ENCODE measurements around the gene SEZ6.
A peak's percentile ranks its signal among the peaks of the same experiment; 100 is the strongest.

Gene SEZ6

DNA sequence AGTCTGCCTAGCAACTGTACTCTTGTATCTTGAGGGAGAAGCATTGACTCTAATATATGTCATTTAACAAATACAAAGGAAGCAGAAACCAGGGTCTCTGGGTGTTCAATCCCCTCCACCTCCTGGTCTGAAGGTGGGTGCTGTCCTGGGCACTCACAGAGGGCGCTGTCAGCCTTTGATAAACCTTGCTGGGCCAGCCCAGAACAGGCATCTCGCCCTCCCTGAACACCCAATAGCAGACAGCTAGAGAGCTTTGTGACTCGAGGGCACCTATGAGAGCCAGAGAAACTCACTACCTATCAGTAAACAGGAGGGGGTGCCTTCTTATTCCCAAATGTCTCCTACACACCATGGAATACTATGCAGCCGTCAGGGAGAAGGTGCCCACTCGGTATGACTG is 30.8 kb upstream of the SEZ6 start:
- no peak for DNase-seq

GRCh38 chr17:29034510-29034909 is 28.7 kb upstream of the SEZ6 start:
- DNase-seq, result no peak

- DNase-seq, result no peak
Observed at GRCh38 chr17:29032857-29033197, 27.0 kb upstream of the SEZ6 start.

- DNase-seq, result no peak
Observed at GRCh38 chr17:29032013-29032856, 26.4 kb upstream of the SEZ6 start.

DNA sequence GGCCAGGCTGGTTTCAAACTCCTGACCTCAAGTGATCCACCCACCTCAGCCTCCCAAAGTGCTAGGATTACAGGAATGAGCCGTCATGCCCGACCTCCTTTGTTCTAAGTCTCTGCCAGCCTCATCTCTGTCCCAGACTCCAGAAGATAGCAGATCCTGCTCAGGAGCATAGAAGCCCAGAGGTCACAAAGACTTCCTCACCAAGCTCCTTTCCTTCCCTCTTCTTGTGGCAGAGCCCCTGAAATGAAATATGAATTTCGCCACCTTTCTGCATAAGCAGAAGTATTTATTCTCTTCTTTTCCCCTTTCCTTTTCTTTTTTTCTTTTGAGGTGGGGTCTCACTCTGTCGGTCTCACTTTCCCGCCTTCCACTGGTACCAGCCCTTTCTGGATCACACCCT is 25.7 kb upstream of the SEZ6 start:
- no peak for DNase-seq

- DNase-seq, result no peak
Observed at GRCh38 chr17:29024316-29024952, 18.6 kb upstream of the SEZ6 start.

- DNase-seq, result peak; percentile 81
Observed at GRCh38 chr17:29022074-29022473, 16.2 kb upstream of the SEZ6 start.

GRCh38 chr17:29021226-29021625 is 15.4 kb upstream of the SEZ6 start:
- no peak for DNase-seq

DNA sequence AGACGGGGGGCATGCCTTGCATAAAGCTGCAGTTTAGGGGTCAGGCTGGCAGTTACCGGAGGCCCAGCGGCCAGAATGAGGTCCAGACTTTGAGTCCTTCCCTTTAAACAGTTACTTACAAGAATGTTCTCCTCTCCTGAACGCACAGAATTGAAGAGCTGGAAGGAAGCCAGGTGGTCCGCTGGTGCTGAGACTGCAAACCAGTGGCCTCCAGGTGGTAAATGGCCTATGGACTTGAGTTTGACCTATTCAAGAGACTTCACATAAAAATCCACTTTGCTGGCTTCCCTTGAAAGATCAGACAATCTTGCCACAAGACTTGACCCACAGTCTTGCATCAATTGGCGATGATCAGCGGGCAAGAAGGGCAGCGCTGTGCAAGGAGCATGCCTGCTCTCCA is 14.7 kb upstream of the SEZ6 start:
- no peak for DNase-seq

- no peak for DNase-seq
Observed at GRCh38 chr17:29019475-29020181, 13.8 kb upstream of the SEZ6 start.

DNA sequence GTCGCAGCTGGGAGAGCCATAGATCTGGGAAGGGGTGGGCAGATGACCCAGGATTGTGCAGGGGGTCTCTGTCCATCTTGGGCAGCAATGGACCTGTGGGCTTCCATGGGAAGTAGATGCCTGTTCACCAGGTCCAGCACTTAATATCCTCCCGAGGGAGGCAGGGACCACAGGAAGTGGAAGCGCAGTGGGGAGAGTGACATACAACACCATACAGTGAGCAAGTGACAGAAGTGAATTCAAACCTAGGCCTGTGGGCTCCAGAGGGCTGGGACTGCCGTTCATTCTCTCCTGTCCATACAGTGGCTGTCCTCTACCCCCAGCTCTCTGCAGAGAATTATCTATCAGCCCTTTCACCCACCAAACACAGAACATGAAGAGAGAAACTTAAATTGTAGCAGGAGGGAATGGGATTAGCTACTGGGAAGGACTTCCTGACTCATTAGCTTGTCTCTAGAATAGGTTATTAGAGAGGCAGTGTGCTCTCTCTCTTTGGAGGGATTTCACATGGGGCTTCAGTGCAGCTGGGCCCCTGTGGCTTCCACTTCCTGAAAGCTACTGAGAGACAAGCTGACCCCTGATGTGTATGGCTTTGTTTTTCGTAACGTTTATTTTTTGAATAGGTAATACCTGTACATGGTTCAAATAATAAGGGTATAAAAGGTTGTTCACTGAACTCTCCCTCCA is 13.1 kb upstream of the SEZ6 start:
- no peak for DNase-seq

- DNase-seq, result no peak
Observed at GRCh38 chr17:29016345-29017210, 10.7 kb upstream of the SEZ6 start.

DNA sequence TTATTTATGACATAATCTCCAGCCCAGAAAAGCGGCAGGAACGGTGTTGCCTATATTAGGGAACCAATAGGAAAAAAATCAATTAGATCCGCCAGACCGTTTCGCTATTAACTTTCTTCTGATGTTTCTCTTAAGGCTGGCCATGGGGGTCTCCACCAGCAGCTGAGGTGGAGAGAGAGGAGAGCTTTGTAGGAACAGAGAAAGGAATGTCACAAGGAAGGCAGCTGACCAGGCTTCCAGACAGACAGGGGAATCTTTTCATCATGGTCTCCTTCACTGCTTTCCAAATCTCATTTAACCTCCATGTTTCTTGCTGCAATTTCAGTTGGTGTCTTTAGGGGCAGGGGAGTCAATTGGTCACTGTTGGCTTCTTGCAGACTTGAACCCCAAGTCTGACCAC is 8.9 kb upstream of the SEZ6 start:
- DNase-seq, result no peak

- DNase-seq, result no peak
Observed at GRCh38 chr17:29012535-29012934, 6.7 kb upstream of the SEZ6 start.

GRCh38 chr17:29010586-29010985 is 4.8 kb upstream of the SEZ6 start:
- no peak for DNase-seq

- no peak for DNase-seq
Observed at GRCh38 chr17:29010129-29010528, 4.3 kb upstream of the SEZ6 start.

- no peak for DNase-seq
Observed at GRCh38 chr17:29008591-29008990, 2.8 kb upstream of the SEZ6 start.

DNA sequence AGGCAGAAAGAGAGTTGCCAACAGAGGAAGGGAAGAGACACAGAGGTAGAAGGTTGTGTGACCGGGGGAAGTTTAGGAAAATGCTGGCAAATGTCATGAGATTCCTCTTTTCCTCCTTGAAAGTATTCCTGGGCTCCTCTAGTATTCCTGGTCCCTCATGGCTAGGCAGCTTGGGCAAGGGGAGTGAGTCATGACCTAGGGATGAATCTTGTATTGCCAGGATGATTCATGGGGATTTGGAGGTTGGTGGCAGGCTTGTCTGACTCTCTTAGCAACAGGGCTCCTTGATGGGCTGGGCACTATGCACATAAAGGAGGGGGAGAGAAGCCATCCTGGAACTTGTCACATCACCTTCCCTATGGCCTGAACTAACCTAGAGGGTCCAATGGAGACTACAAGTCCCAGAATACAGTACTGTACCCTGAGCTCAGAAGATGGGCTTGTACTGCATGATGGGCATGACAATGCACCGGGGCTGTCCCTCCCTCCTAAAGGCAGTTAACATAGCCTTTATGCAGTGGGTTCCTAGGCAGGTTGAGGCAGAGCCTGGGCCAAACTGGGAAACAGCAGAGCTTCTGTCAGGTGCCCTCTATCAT is 2.1 kb upstream of the SEZ6 start:
- DNase-seq, result no peak

DNA sequence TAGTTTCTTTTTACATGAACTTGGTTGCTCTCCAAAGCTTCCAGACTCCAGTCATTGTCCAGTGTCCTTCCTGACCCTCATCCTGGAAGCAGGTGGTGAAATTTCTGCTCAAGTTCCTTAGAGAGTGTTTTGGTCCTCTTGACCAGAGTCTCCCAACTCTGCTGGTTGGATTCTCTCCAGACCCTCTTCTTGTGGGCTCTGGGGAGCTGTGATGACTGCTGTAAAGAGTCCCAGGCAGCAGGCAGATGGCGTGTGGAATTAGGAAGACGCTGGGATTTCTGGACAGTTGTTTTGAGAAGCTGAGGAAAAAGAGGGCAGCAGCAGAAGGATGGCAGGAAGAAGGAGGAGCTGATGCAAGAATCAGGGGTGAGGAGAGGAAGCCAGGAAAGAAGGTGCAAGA is 1.6 kb upstream of the SEZ6 start:
- DNase-seq, result peak; percentile 85

DNA sequence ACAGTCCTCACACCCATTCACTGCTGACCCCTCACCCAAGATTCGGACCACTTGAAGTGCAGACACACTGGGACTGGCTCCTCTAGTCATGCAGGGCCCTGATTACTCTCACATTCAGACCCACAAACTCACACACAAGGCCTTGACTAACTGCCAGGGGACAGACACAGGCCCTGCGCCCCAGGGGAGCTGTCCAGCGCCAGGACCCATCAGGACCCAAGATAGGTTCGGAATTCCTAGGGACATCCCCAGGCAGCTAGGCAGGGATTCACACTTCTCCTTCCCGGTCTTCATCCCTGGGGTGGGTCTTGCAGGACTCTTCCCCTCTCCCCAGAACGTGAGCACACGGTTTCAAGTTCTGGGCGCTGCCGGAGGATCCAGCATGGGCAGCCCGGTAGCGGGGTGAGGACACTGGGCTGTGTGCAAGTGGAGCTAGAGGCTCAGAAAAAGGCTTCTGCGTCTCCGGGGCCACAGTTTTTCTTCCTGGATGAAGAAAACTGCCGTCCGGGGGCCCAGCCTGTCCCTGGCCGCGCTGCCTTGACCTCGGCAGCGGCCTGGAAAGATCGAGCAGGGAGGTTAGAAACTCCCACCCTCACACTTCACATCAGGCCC is 1.6 kb downstream of the SEZ6 start:
- no peak for DNase-seq

DNA sequence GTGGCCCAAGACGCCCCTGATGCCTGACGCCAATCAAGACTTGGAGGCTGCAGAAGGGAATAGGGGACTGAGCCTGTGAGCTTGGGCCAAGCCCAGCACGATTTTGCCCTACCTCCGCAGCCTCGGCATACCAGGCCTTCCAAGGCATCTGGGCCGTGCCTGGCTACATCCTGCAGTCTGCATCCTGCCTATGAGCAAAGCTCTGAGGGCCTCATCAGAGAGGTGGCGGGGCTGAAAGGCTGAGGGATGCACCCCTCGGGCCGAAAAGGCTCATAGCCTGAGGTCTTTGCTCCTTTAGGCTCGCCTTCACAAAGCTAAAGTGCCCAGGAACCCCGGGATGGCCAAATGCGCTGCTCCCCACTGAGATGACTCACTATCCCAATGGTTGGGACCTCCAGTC is 2.5 kb downstream of the SEZ6 start:
- no peak for DNase-seq

DNA sequence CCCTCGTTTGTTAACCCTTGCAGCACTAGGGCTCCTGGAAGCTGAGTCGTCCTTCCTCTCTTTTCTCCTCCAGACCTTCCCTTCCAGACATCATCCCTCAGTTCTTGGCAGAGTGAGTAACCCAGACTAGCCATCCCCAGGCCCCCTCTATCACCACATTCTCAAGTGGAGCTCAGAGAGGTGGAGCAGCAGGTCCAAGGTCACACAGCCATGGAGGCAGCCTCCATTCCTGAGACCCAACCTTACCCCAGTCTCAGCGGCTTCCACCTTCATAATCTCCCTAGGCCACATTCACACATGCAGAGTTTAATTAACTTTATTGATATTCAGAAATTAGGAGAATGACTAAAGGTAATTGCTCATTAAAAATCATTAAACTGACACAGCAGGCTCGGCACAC is 3.0 kb downstream of the SEZ6 start:
- no peak for DNase-seq

Data from NCI-H524 treated with DMSO at 0.1 percent for 48 hours (cell line).